HepG2 (cell line): ENCODE data around the gene ME2.

ENCODE experiments used
- FOXJ3 ChIP-seq: sonication (generic); formaldehyde crosslinking; IDR thresholded peaks from 2 replicates; pipeline ENCODE4 v1.4.0; 2020; ENCODE audit warnings: missing genetic modification reagents, mild to moderate bottlenecking, borderline replicate concordance
- KDM1A ChIP-seq: IDR thresholded peaks from 2 replicates; pipeline ENCODE4 v1.6.1; 2016; ENCODE audit warnings: missing compliant biosample characterization
- ZNF431 ChIP-seq: sonication (generic); formaldehyde crosslinking; IDR thresholded peaks from 2 replicates; pipeline ENCODE4 v1.9.0; 2022; ENCODE audit warnings: missing genetic modification reagents, low read depth, mild to moderate bottlenecking, borderline replicate concordance
- TF ChIP-seq, protein P1 (sequence below): sonication (generic); formaldehyde crosslinking; IDR thresholded peaks from 2 replicates; pipeline ENCODE4 v1.5.0; 2020; ENCODE audit warnings: mild to moderate bottlenecking, missing genetic modification reagents, moderate library complexity
- TF ChIP-seq, protein P2 (sequence below), 2 experiments: fragments of 450-650 bp in 1 of 2; sonication (generic) in 1 of 2; formaldehyde crosslinking; IDR thresholded peaks; 2 replicates each; pipeline versions ENCODE4 v1.5.0 to v1.8.0; 2020 to 2022; ENCODE audit warnings: mild to moderate bottlenecking in 1 of 2, missing genetic modification reagents in 1 of 2

- TF ChIP-seq, protein P1, sequence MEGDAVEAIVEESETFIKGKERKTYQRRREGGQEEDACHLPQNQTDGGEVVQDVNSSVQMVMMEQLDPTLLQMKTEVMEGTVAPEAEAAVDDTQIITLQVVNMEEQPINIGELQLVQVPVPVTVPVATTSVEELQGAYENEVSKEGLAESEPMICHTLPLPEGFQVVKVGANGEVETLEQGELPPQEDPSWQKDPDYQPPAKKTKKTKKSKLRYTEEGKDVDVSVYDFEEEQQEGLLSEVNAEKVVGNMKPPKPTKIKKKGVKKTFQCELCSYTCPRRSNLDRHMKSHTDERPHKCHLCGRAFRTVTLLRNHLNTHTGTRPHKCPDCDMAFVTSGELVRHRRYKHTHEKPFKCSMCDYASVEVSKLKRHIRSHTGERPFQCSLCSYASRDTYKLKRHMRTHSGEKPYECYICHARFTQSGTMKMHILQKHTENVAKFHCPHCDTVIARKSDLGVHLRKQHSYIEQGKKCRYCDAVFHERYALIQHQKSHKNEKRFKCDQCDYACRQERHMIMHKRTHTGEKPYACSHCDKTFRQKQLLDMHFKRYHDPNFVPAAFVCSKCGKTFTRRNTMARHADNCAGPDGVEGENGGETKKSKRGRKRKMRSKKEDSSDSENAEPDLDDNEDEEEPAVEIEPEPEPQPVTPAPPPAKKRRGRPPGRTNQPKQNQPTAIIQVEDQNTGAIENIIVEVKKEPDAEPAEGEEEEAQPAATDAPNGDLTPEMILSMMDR (CRISPR knock-in tag), result no peak
- TF ChIP-seq ZNF431 (CRISPR knock-in tag) (no peak), KDM1A (CRISPR knock-in tag) (no peak), FOXJ3 (CRISPR knock-in tag) (no peak)
- TF ChIP-seq, protein P2, sequence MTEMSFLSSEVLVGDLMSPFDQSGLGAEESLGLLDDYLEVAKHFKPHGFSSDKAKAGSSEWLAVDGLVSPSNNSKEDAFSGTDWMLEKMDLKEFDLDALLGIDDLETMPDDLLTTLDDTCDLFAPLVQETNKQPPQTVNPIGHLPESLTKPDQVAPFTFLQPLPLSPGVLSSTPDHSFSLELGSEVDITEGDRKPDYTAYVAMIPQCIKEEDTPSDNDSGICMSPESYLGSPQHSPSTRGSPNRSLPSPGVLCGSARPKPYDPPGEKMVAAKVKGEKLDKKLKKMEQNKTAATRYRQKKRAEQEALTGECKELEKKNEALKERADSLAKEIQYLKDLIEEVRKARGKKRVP (CRISPR knock-in tag; IDR thresholded peaks at IDR 0.05), result no peak
Observed at GRCh38 chr18:50844960-50845359, 34.0 kb upstream of the ME2 start.
